ENCODE results near the gene MKRN3. TPM values are rescaled to one million over a fixed set of nuclear protein-coding genes. Genes with fewer than 3 reads are reported as not detected.

MKRN3 gene
- 1 to 10 TPM in 2 of 6 donors, under 1 TPM in 1, not detected in 3; 0.55 to 2.3 (median 2.1) TPM for total RNA-seq

DNA sequence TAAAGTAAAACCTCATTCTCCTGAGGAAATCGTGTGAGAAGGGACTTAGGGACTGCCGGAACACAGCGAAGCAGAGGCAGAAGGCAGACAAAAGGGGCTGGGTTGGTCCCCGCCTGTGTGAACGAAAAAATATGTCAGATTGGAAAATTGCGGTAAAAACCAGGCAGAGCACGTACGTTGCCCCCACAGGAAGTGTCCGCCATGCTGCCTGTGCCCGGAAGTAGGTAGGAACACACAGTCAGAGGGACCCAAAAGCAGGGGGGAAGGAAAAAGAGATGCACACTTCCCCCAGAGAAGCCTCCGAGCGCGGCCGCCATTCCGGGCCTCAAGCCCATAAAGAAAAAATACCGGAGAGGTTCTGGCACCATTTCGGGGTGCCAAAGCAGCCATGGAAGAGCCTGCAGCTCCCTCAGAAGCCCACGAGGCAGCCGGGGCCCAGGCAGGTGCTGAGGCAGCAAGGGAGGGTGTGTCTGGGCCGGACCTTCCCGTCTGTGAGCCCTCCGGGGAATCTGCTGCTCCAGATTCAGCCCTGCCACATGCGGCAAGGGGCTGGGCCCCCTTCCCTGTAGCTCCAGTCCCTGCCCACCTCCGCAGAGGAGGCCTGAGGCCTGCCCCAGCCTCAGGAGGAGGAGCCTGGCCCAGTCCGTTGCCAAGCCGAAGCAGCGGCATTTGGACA lies at the start of gene MKRN3:
Gene MKRN3, plus strand, starts transcription at position 280 of the 676 bp plus-strand sequence. Its CDS starts 109 bp downstream, at position 389.
- WGBS, 2 donors = 87 to 90% methylated on average over 19 to 27 of the region's 27 CpGs
- H3K27ac ChIP-seq = peak within 1 kb of the TSS in 1 of 4 donors; percentile 35
- DNase-seq (peak in 1 of 2 donors; percentile 75), ATAC-seq (ENCODE audit: low FRiP score in 2 of 2) (peak in 1 of 2 donors; percentile 76)
- no peaks in the 10 kb centered on the region for H3K9me3 ChIP-seq
- H3K36me3 ChIP-seq = no peaks in the 10 kb centered on the region
- TF ChIP-seq, protein P1, sequence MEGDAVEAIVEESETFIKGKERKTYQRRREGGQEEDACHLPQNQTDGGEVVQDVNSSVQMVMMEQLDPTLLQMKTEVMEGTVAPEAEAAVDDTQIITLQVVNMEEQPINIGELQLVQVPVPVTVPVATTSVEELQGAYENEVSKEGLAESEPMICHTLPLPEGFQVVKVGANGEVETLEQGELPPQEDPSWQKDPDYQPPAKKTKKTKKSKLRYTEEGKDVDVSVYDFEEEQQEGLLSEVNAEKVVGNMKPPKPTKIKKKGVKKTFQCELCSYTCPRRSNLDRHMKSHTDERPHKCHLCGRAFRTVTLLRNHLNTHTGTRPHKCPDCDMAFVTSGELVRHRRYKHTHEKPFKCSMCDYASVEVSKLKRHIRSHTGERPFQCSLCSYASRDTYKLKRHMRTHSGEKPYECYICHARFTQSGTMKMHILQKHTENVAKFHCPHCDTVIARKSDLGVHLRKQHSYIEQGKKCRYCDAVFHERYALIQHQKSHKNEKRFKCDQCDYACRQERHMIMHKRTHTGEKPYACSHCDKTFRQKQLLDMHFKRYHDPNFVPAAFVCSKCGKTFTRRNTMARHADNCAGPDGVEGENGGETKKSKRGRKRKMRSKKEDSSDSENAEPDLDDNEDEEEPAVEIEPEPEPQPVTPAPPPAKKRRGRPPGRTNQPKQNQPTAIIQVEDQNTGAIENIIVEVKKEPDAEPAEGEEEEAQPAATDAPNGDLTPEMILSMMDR (IDR thresholded peaks at IDR 0.05) = no peak
- TF ChIP-seq POLR2AphosphoS5 (IDR thresholded peaks at IDR 0.05) = no peak
- TF ChIP-seq EP300 (IDR thresholded peaks at IDR 0.05) = no peak
- TF ChIP-seq POLR2A (IDR thresholded peaks at IDR 0.05) = no peak
- H3K4me1 ChIP-seq = no peaks in the 10 kb centered on the region
- peak within 1 kb of the TSS in 2 of 4 donors; percentile 26 to 33 for H3K4me3 ChIP-seq
- H3K27me3 ChIP-seq = no peaks in the 10 kb centered on the region

DNA sequence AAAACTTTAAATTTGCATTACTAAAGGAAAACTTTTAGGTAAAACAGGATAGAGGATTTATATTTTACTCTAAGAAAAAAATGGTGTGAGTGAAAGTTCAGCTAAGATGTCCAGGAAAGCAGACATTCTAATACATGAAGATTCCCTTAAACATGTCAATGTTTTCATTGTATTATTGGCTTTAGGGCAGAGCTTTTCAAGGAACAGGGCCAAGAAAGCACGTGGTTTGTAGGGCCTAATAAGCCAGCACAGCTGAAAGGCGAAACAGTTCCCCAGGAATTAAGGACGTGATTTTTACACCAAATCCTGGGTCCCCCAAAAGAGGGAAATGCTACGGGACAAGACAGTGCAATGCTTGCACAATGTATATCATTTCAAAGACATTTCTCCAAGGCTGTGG lies 48.6 kb upstream of the MKRN3 start:
- no peak for ATAC-seq (ENCODE audit: low FRiP score in 2 of 2)
- Histone ChIP-seq H3K4me1 (no peaks in the 10 kb centered on the region), H3K36me3 (no peaks in the 10 kb centered on the region), H3K27ac (no peak overlapping the region), H3K27me3 (no peaks in the 10 kb centered on the region), H3K4me3 (no peak overlapping the region), H3K9me3 (no peaks in the 10 kb centered on the region)
- 63 to 67% methylated on average over 4 of the region's 4 CpGs for WGBS, 2 donors
- no peak for TF ChIP-seq POLR2A (IDR thresholded peaks at IDR 0.05)
- DNase-seq = no peak

DNA sequence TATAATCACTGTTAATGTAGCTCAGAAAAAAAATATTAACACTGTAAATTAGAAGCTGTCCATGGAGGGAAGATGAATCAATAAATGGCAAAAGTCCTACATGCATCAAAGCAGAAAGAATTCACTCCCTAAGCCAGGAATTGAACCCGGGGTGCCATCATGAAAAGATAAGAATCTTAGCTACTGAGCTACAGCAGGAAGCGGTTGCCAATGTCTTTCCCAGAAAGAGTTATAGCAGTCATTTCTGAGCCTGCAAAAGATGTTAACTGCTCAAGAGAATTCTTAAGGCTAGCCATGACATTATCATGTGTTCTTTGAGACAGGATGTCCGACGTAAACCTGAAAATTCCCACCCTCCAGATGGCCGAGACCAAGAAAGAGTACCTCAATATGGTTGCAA lies 47.4 kb upstream of the MKRN3 start:
- H3K9me3 ChIP-seq = no peaks in the 10 kb centered on the region
- WGBS, 2 donors = 84 to 85% methylated on average over 5 of the region's 5 CpGs
- TF ChIP-seq POLR2AphosphoS5 (IDR thresholded peaks at IDR 0.05) (no peak), POLR2A (IDR thresholded peaks at IDR 0.05) (no peak)

DNA sequence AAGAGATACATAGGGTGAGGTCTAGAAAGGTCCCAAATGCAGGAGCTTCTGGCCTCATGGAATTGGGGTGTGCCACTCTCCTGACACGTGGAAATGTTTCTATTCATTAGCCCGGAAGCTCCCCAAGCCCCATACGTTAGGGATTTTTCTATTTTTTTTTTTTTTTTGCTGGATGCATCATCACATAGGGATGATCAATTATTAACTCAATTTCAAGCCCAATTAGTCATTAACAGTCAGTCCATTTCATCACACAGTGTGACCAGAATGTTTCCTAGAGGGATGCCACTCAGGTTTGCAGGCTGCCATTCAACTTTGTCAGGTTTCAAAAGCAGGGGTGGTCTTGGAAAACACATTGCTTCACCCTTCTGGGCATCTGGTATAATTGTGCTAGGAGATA lies 40.7 kb upstream of the MKRN3 start:
- Histone ChIP-seq H3K9me3 (no peaks in the 10 kb centered on the region), H3K27ac (no peak overlapping the region), H3K4me1 (no peaks in the 10 kb centered on the region), H3K27me3 (no peaks in the 10 kb centered on the region), H3K4me3 (no peak overlapping the region), H3K36me3 (no peaks in the 10 kb centered on the region)
- TF ChIP-seq POLR2AphosphoS5 (IDR thresholded peaks at IDR 0.05) (no peak), EP300 (IDR thresholded peaks at IDR 0.05) (no peak)
- WGBS, 2 donors = 62 to 65% methylated on average over 3 of the region's 3 CpGs
- DNase-seq = no peak
- no peak for ATAC-seq (ENCODE audit: low FRiP score in 2 of 2)

More for the DNA sequence above, 47.4 kb upstream of the MKRN3 start:
- H3K4me1 ChIP-seq = no peaks in the 10 kb centered on the region
- no peaks in the 10 kb centered on the region for H3K36me3 ChIP-seq
- ATAC-seq (ENCODE audit: low FRiP score in 2 of 2) (no peak), DNase-seq (no peak)
- H3K4me3 ChIP-seq = no peak overlapping the region
- no peaks in the 10 kb centered on the region for H3K27me3 ChIP-seq
- no peak overlapping the region for H3K27ac ChIP-seq

DNA sequence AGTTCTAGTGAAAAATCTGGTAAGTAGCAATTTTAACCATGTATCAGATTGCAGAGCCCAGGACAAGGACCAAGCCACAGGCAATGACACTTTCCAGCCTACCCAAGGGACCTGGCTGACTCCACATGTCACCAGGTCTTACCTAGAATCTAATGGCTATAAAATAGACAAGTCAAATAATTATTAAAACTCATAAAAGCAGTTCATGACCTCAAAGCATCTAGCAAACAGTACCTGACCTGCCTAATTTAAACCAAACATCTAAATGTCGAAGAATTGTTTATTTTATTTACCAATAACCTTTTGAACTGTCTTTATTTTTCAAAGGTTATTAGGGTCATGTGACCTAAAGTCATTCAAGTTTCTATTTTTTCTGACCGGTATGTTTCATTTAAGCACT lies 35.6 kb upstream of the MKRN3 start:
- no peak overlapping the region for H3K4me3 ChIP-seq
- no peaks in the 10 kb centered on the region for H3K4me1 ChIP-seq

DNA sequence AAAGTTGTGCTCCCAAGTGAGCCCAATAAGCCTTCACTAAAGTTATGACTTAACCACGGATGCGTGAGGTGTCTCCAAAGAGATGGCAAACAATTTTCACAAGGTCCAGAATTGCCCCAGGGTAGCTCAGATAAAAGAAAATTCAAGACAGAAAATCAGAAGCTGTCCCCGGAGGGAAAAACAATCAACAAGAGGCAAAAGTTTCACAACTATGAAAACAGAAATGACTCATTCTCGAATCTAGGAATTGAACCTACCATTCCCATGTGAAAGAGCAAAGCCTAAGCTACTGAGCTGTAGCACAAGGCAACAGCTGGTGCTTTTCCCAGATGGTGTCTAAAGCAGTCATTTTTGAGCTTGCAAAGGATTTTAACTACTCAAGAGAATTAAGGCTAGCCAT lies 33.5 kb upstream of the MKRN3 start:
- Histone ChIP-seq H3K27me3 (no peaks in the 10 kb centered on the region), H3K4me1 (no peaks in the 10 kb centered on the region), H3K9me3 (no peaks in the 10 kb centered on the region), H3K4me3 (no peak overlapping the region), H3K36me3 (no peaks in the 10 kb centered on the region), H3K27ac (no peak overlapping the region)
- TF ChIP-seq POLR2AphosphoS5 (IDR thresholded peaks at IDR 0.05) = no peak
- TF ChIP-seq, protein P1 (IDR thresholded peaks at IDR 0.05) = no peak
- TF ChIP-seq EP300 (IDR thresholded peaks at IDR 0.05) = no peak
- no peak for TF ChIP-seq POLR2A (IDR thresholded peaks at IDR 0.05)
- 71 to 75% methylated on average over 4 of the region's 4 CpGs for WGBS, 2 donors
- DNase-seq (no peak), ATAC-seq (ENCODE audit: low FRiP score in 2 of 2) (no peak)

More for the DNA sequence above, 35.6 kb upstream of the MKRN3 start:
- H3K9me3 ChIP-seq = no peaks in the 10 kb centered on the region
- no peaks in the 10 kb centered on the region for H3K36me3 ChIP-seq
- no peaks in the 10 kb centered on the region for H3K27me3 ChIP-seq
- 63 to 69% methylated on average over 2 of the region's 2 CpGs for WGBS, 2 donors
- ATAC-seq (ENCODE audit: low FRiP score in 2 of 2) = no peak
- H3K27ac ChIP-seq = no peak overlapping the region
- no peak for DNase-seq
- TF ChIP-seq POLR2A (IDR thresholded peaks at IDR 0.05) (no peak), POLR2AphosphoS5 (IDR thresholded peaks at IDR 0.05) (no peak), EP300 (IDR thresholded peaks at IDR 0.05) (no peak)
- TF ChIP-seq, protein P1 (IDR thresholded peaks at IDR 0.05) = no peak

All from upper lobe of left lung (tissue), 6 donors.